GM06990 (cell line): Measurements from ENCODE around the gene COL11A1.

Source experiments
- DNase-seq: peaks from one replicate; pipeline ENCODE4 v3.0.0-alpha.2; 2011; ENCODE audit not compliant: insufficient read length; ENCODE audit errors: extremely low read depth
- H3K27me3 ChIP-seq: replicated peaks from 2 replicates; pipeline ENCODE4 v1.6.0; 2011; ENCODE audit warnings: low read length; ENCODE audit not compliant: control insufficient read depth, insufficient read depth
- H3K36me3 ChIP-seq: 2 replicates; pipeline ENCODE4 v1.5.1; 2011; ENCODE audit warnings: low read length; ENCODE audit not compliant: control insufficient read depth, insufficient read depth
- H3K4me3 ChIP-seq: replicated peaks from 2 replicates; pipeline ENCODE4 v1.5.1; 2011; ENCODE audit warnings: low read depth, mild to moderate bottlenecking, control low read depth, low read length
- TF ChIP-seq, protein P1 (sequence below): IDR thresholded peaks from 2 replicates; pipeline ENCODE4 v1.5.1; 2011; ENCODE audit warnings: low read length, control low read depth, mild to moderate bottlenecking, inconsistent platforms; ENCODE audit not compliant: insufficient read depth, poor library complexity, severe bottlenecking

Gene COL11A1

DNA sequence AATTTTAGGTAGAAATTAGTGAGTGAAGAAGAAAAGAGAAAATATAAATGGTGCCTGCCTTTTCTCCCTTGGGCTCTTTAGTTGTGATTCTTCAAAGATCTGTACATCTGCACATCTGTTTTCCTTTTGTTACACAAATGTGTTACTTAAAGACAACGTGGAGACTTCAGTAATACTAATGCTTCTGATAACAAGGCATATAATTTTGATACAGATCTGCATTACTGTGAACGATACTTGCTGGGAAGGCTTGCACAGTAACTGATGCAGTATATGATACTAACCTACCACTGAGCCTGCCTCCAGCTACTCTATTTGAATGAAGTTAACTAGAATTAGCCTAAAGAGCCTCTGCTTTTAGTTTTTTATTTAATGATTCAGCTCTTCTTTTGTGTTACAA lies 244.6 kb downstream of the COL11A1 start:
- no peaks in the 10 kb centered on the region for H3K27me3 ChIP-seq
- no peaks in the 10 kb centered on the region for H3K36me3 ChIP-seq
- DNase-seq = no peak
- no peak overlapping the region for H3K4me3 ChIP-seq
- TF ChIP-seq, protein P1, sequence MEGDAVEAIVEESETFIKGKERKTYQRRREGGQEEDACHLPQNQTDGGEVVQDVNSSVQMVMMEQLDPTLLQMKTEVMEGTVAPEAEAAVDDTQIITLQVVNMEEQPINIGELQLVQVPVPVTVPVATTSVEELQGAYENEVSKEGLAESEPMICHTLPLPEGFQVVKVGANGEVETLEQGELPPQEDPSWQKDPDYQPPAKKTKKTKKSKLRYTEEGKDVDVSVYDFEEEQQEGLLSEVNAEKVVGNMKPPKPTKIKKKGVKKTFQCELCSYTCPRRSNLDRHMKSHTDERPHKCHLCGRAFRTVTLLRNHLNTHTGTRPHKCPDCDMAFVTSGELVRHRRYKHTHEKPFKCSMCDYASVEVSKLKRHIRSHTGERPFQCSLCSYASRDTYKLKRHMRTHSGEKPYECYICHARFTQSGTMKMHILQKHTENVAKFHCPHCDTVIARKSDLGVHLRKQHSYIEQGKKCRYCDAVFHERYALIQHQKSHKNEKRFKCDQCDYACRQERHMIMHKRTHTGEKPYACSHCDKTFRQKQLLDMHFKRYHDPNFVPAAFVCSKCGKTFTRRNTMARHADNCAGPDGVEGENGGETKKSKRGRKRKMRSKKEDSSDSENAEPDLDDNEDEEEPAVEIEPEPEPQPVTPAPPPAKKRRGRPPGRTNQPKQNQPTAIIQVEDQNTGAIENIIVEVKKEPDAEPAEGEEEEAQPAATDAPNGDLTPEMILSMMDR = no peak

DNA sequence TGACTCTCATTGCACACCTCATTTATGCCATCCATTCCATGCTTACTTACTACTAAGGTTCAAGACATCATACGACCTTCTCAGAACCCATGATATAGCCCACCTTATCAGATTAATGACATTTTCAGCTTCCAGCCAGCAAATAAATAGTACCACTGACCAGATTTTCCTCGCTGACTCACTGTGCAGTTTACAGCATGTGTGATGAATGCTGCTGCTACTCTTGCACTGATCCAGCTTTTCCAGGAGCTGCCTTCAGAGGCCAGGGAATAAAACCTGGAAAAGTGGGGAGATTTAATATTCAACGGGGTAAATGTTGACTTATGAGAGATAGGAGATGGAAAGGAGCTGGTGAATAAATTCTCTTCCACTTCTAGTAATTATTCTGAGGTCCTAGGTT lies 247.1 kb downstream of the COL11A1 start:
- no peaks in the 10 kb centered on the region for H3K27me3 ChIP-seq
- H3K36me3 ChIP-seq = no peaks in the 10 kb centered on the region
- TF ChIP-seq, protein P1 = no peak
- DNase-seq = no peak
- no peak overlapping the region for H3K4me3 ChIP-seq

DNA sequence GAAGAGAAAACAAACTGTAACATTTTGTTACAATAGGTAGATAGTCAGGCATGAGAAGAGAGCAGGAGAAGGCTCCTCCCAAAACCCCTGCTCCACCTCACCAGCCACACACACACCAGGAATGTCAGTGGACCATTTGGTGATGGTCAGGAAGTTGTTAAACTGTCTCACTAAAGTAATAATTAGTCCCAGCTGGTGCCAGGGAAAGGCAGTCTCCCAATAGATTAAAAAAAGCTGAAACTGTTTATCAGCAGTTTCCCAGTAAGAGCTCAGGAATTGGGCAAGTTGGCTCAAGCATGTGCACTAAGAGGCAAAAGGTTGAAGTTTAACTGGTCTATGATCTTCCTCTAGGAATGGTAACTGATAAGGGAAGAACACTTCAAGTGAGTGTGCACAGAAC lies 249.6 kb downstream of the COL11A1 start:
- TF ChIP-seq, protein P1 = no peak

DNA sequence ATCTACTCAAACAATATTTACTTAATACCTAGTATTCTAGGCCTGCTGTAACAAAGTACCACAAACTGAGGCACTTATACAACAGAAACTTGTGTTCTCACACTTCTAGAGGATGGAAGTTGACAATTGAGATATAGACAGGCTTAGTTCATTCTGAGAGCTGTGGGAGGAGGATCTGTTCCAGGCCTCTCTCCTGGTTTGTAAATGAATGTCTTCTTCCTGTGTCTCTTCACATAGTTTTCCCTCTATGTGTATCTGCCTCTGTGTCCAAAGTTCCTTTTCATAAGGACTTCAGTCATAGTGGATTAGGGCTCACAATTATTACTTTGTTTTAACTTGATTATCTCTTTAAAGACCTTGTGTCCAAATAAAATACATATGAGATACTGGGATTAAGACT lies 251.1 kb downstream of the COL11A1 start:
- TF ChIP-seq, protein P1 = no peak
- H3K27me3 ChIP-seq = no peaks in the 10 kb centered on the region
- no peaks in the 10 kb centered on the region for H3K36me3 ChIP-seq
- DNase-seq = no peak
- no peak overlapping the region for H3K4me3 ChIP-seq

More for the DNA sequence above, 249.6 kb downstream of the COL11A1 start:
- Histone ChIP-seq H3K36me3 (no peaks in the 10 kb centered on the region), H3K27me3 (no peaks in the 10 kb centered on the region), H3K4me3 (no peak overlapping the region)
- no peak for DNase-seq

DNA sequence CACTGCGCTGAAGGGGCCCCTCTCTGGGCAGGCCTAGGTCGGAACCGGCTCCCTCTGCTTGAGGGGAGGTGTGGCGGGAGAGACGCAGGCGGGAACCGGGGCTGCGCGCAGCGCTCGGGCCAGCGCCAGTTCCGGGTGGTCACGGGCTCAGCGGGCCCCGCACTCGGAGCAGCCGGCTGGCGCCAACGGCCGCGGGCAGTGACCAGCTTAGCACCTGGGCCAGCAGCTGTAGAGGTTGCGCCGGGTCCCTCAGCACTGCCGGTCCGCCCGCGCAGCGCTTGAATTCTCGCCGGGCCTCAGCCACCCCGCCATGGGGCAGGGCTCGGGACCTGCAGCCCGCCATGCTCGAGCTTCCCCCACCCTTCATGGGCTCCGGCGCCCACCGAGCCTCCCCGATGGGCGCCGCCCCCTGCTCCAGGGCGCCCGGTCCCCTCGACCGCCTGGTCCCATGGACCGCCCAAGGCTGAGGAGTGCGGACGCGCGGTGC lies 254.6 kb downstream of the COL11A1 start:
- DNase-seq = no peak
- Histone ChIP-seq H3K4me3 (no peak overlapping the region), H3K27me3 (no peaks in the 10 kb centered on the region), H3K36me3 (no peaks in the 10 kb centered on the region)
- TF ChIP-seq, protein P1 = no peak

DNA sequence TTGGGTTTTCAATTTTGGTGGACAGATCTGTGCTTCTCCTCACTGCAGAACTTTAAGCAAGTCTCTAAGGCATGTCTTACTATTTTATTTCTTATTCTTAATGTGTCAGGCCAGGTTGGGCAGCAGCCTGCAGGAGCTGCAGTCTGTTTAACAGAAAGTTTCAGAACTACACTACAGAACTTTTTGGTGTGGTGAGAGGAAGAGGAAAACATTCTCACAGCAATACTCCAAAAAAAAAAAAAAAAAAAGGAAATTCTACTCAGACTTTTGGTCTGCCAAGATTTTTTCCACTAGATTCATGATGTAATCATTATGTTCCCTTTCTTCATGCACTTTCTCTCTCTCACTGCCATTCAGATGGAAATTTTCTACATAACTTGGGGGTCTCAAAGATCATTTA lies 255.2 kb downstream of the COL11A1 start:
- Histone ChIP-seq H3K27me3 (no peaks in the 10 kb centered on the region), H3K36me3 (no peaks in the 10 kb centered on the region), H3K4me3 (no peak overlapping the region)
- TF ChIP-seq, protein P1 = no peak
- no peak for DNase-seq
